MV-4-11 (cell line): ENCODE data around the gene CYSLTR2.

Source experiments
- DNase-seq: peaks from one replicate; lab custom pipeline; 2025; lab: John Stamatoyannopoulos, UW

CYSLTR2 gene

GRCh38 chr13:48739386-48739964, 85.7 kb downstream of the CYSLTR2 start:
- peak; percentile 35 for DNase-seq

GRCh38 chr13:48741377-48741776, 87.6 kb downstream of the CYSLTR2 start:
- no peak for DNase-seq

GRCh38 chr13:48746821-48747220, 93.1 kb downstream of the CYSLTR2 start:
- no peak for DNase-seq

DNA sequence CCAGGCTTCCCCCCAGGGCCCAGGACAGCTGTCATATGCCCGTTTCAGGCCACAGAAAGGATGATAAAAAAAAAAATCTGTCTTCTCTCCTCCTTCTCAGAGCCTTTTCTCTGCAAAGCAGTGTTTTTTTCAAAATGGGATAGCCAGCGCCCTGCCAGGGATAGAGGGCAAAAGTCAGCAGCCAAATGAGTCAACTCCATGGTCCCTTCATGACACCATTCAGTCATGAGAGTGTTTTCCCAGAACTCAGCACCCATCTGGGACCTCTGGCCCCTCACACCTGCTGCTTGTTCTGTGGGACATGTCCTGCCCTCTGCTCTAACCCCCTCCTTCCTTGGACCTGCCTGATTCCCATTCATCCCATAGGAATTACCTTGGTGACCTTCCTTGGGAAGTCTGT, 95.0 kb downstream of the CYSLTR2 start:
- no peak for DNase-seq

- no peak for DNase-seq
These were observed 95.4 kb downstream of the CYSLTR2 start for GRCh38 chr13:48749144-48749543.

- DNase-seq: peak; percentile 96
These were observed 96.2 kb downstream of the CYSLTR2 start for GRCh38 chr13:48749699-48750473.

GRCh38 chr13:48750588-48751383, 97.1 kb downstream of the CYSLTR2 start:
- DNase-seq: no peak

DNA sequence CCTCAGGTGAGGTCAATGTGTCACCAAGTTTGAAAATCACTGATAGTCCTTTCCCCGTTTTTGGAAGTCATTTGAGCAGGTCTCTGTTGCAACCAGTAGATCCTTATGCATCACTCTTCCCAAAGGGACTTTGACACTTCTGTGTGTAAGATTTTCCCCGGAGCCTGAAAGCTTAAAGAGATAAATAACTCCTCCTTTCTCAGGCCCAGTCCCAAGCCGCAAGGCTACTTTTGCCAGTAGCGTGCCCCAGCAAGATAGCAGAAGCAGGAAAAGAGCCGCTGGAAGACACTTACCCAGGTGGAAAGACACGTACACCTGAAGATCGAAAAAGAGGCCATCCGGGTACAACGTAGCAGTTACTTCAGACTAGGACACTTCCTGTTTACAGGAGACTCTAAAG, 106.9 kb downstream of the CYSLTR2 start:
- DNase-seq: no peak
